ENCODE data around the gene ESRRB. TPM values are rescaled to one million over a fixed set of nuclear protein-coding genes. Genes with fewer than 3 reads are reported as not detected.

The ESRRB gene
- total RNA-seq, 1 experiment from 2014 or later = 1.6 TPM

- TF ChIP-seq ARID4B (CRISPR knock-in tag; IDR thresholded peaks at IDR 0.05; ENCODE audit: borderline replicate concordance) = no peak
- no peak for TF ChIP-seq ERG (CRISPR knock-in tag; IDR thresholded peaks at IDR 0.05)
- no peak for TF ChIP-seq STAT6 (CRISPR knock-in tag; conservative IDR thresholded peaks at IDR 0.05; ENCODE audit: low read depth)
- no peak for TF ChIP-seq MYBL2 (CRISPR knock-in tag; IDR thresholded peaks at IDR 0.05)
- no peak for TF ChIP-seq TCF7 (CRISPR knock-in tag; IDR thresholded peaks at IDR 0.05; ENCODE audit: low read depth)
- no peak for TF ChIP-seq HMGA2 (CRISPR knock-in tag; IDR thresholded peaks at IDR 0.05)
- no peak for TF ChIP-seq GTF2I (CRISPR knock-in tag; conservative IDR thresholded peaks at IDR 0.05)
- TF ChIP-seq RELA (CRISPR knock-in tag; IDR thresholded peaks at IDR 0.05; ENCODE audit: borderline replicate concordance) = no peak
- TF ChIP-seq PREB (CRISPR knock-in tag; IDR thresholded peaks at IDR 0.05; ENCODE audit: borderline replicate concordance) = no peak
Observed at GRCh38 chr14:76500011-76500410, 124.1 kb downstream of the ESRRB start (continued).

- no peak overlapping the region for H3K4me3 Mint-ChIP-seq
- H3K9me3 Mint-ChIP-seq = no peaks in the 10 kb centered on the region
- DNase-seq (ENCODE audit: low spot score) (no peak), ATAC-seq (no peak)
- peaks cover 6% of the 10 kb centered on the region; the same call in 1 of the 2 replicates for H3K4me1 Mint-ChIP-seq
- H3K36me3 Mint-ChIP-seq = no peaks in the 10 kb centered on the region
- CTCF ChIA-PET = no interaction called here
- POLR2A ChIA-PET = no interaction called here
- no peaks in the 10 kb centered on the region for H3K27me3 Mint-ChIP-seq (ENCODE audit: low read depth)
- no peak overlapping the region for H3K27ac Mint-ChIP-seq
- TF ChIP-seq ATF2 (CRISPR knock-in tag; IDR thresholded peaks at IDR 0.05; ENCODE audit: borderline replicate concordance, low read depth) (no peak), ZNF263 (CRISPR knock-in tag; IDR thresholded peaks at IDR 0.05; ENCODE audit: low read depth) (no peak), ZNF121 (CRISPR knock-in tag; IDR thresholded peaks at IDR 0.05) (no peak), FOXK1 (CRISPR knock-in tag; IDR thresholded peaks at IDR 0.05) (no peak), E2F5 (CRISPR knock-in tag; IDR thresholded peaks at IDR 0.05) (no peak), TCF7 (CRISPR knock-in tag; IDR thresholded peaks at IDR 0.05; ENCODE audit: low read depth) (no peak), STAT6 (CRISPR knock-in tag; conservative IDR thresholded peaks at IDR 0.05; ENCODE audit: low read depth) (no peak), CBFB (CRISPR knock-in tag; IDR thresholded peaks at IDR 0.05; ENCODE audit: low read depth) (no peak), OVOL2 (CRISPR knock-in tag; IDR thresholded peaks at IDR 0.05; ENCODE audit: borderline replicate concordance) (no peak), GTF2I (CRISPR knock-in tag; conservative IDR thresholded peaks at IDR 0.05) (no peak), EMX1 (CRISPR knock-in tag; IDR thresholded peaks at IDR 0.05) (no peak), ZNF416 (CRISPR knock-in tag; IDR thresholded peaks at IDR 0.05) (no peak), FOXJ3 (CRISPR knock-in tag; IDR thresholded peaks at IDR 0.05; ENCODE audit: borderline replicate concordance) (no peak), ZNF138 (CRISPR knock-in tag; conservative IDR thresholded peaks at IDR 0.05) (no peak)
Observed at GRCh38 chr14:76500480-76500879, 124.5 kb downstream of the ESRRB start.

All from WTC11 (cell line).